ENCODE results near the gene AFM. TPM values are rescaled to one million over a fixed set of nuclear protein-coding genes. Genes with fewer than 3 reads are reported as not detected.
"Not testable (repeated sequence)": the region's sequence is repeated elsewhere in the genome, so short reads cannot be mapped to it uniquely, and the experiment has no call there.

AFM gene
- total RNA-seq, 1 donor from 2014 or later = 0.64 TPM

DNA sequence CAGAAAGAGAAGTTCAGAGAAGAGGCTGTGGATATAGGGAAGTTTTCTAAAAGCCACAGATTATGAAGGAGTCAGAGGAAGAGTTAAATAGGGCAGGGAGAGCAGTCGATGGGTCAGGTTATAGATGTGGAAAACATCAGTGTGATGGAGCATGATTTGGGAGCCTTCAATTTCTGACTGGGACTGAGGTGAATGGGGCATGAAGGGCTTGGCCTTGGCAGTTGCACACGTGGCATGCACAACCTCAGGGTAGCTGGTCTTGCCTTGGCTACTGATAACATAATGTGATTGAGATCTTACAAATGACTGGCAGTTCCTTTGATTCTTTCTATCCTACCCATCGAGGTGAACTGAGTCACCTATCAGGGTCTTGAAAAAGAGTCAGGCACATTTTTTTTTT is 59.7 kb downstream of the AFM start:
- no peak overlapping the region for H3K4me3 Mint-ChIP-seq (ENCODE audit: unreplicated experiment)

GRCh38 chr4:73544620-73545019 is 63.1 kb downstream of the AFM start:
- Mint-ChIP-seq H3K27ac (ENCODE audit: unreplicated experiment) (no peak overlapping the region), H3K4me3 (ENCODE audit: unreplicated experiment) (no peak overlapping the region), H3K36me3 (ENCODE audit: low read depth, unreplicated experiment) (no peaks in the 10 kb centered on the region), H3K9me3 (ENCODE audit: unreplicated experiment) (no peaks in the 10 kb centered on the region), H3K27me3 (ENCODE audit: unreplicated experiment) (peaks cover 1% of the 10 kb centered on the region), H3K4me1 (ENCODE audit: unreplicated experiment) (no peaks in the 10 kb centered on the region)
- DNase-seq (ENCODE audit: low spot score) = no peak
- TF ChIP-seq, protein P1, sequence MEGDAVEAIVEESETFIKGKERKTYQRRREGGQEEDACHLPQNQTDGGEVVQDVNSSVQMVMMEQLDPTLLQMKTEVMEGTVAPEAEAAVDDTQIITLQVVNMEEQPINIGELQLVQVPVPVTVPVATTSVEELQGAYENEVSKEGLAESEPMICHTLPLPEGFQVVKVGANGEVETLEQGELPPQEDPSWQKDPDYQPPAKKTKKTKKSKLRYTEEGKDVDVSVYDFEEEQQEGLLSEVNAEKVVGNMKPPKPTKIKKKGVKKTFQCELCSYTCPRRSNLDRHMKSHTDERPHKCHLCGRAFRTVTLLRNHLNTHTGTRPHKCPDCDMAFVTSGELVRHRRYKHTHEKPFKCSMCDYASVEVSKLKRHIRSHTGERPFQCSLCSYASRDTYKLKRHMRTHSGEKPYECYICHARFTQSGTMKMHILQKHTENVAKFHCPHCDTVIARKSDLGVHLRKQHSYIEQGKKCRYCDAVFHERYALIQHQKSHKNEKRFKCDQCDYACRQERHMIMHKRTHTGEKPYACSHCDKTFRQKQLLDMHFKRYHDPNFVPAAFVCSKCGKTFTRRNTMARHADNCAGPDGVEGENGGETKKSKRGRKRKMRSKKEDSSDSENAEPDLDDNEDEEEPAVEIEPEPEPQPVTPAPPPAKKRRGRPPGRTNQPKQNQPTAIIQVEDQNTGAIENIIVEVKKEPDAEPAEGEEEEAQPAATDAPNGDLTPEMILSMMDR (IDR thresholded peaks at IDR 0.05; ENCODE audit: unreplicated experiment) = no peak

More for the DNA sequence above, 59.7 kb downstream of the AFM start:
- Mint-ChIP-seq H3K4me1 (ENCODE audit: unreplicated experiment) (no peaks in the 10 kb centered on the region), H3K9me3 (ENCODE audit: unreplicated experiment) (no peaks in the 10 kb centered on the region), H3K27me3 (ENCODE audit: unreplicated experiment) (peaks cover 1% of the 10 kb centered on the region), H3K27ac (ENCODE audit: unreplicated experiment) (no peak overlapping the region), H3K36me3 (ENCODE audit: low read depth, unreplicated experiment) (no peaks in the 10 kb centered on the region)
- no peak for DNase-seq (ENCODE audit: low spot score)
- TF ChIP-seq, protein P1 (IDR thresholded peaks at IDR 0.05; ENCODE audit: unreplicated experiment) = no peak

- H3K4me1 Mint-ChIP-seq (ENCODE audit: unreplicated experiment); H3K27me3 Mint-ChIP-seq (ENCODE audit: unreplicated experiment); H3K27ac Mint-ChIP-seq (ENCODE audit: unreplicated experiment); DNase-seq (ENCODE audit: low spot score); H3K36me3 Mint-ChIP-seq (ENCODE audit: low read depth, unreplicated experiment); H3K9me3 Mint-ChIP-seq (ENCODE audit: unreplicated experiment); H3K4me3 Mint-ChIP-seq (ENCODE audit: unreplicated experiment): not testable (repeated sequence)
Measured at GRCh38 chr4:73550865-73551264, 69.3 kb downstream of the AFM start.

Other genes with a start within 250 kb of the AFM start
- gene ANKRD17, start 222.9 kb upstream of the AFM start, total RNA-seq (ENCODE audit: unreplicated experiment) = 61.8 TPM
- gene ALB, start 77.5 kb upstream of the AFM start, total RNA-seq (ENCODE audit: unreplicated experiment) = 0.64 TPM
- gene AFP, start 45.5 kb upstream of the AFM start, total RNA-seq (ENCODE audit: unreplicated experiment) = not detected
- gene RASSF6, start 138.7 kb downstream of the AFM start, total RNA-seq (ENCODE audit: unreplicated experiment) = not detected